Activated naive CD8-positive, alpha-beta T cell treated with anti-CD3 and anti-CD28 coated beads, Interleukin-2, amount 10 ng/mL, durations not matched to agents 7 days and 5 days (primary cell): ENCODE data around the gene ACTN3. TPM values are rescaled to one million over a fixed set of nuclear protein-coding genes. Genes with fewer than 3 reads are reported as not detected.
"Not testable (repeated sequence)": the region's sequence is repeated elsewhere in the genome, so short reads cannot be mapped to it uniquely, and the experiment has no call there.

Experiments used
- ATAC-seq: fragments of 150-1000 bp; cut with Tn5 transposase; one replicate; pipeline ENCODE4 v1.10.0; 2021; ENCODE audit warnings: low read depth, moderate library complexity
- POLR2A ChIA-PET: fragments of 350-600 bp; sonication (Branson Sonifier 250); formaldehyde crosslinking; loops from one replicate; lab custom pipeline; 2021; ENCODE audit warnings: antibody characterized with exemption; lab: Charles Lee
- DNase-seq: peaks from one replicate; pipeline ENCODE4 v3.0.0; 2021
- H3K27ac Mint-ChIP-seq: one replicate; pipeline ENCODE4 v1.8.0; 2022; ENCODE audit warnings: mild to moderate bottlenecking, mixed read lengths
- H3K27me3 Mint-ChIP-seq: one replicate; pipeline ENCODE4 v1.8.0; 2022; ENCODE audit warnings: mild to moderate bottlenecking, moderate library complexity, mixed read lengths
- H3K36me3 Mint-ChIP-seq: one replicate; pipeline ENCODE4 v1.8.0; 2021; ENCODE audit warnings: mild to moderate bottlenecking, mixed read lengths
- H3K4me1 Mint-ChIP-seq: one replicate; pipeline ENCODE4 v1.8.0; 2021; ENCODE audit warnings: mixed read lengths
- H3K4me3 Mint-ChIP-seq: one replicate; pipeline ENCODE4 v1.8.0; 2022; ENCODE audit warnings: mild to moderate bottlenecking, moderate library complexity, mixed read lengths
- H3K9me3 Mint-ChIP-seq: one replicate; pipeline ENCODE4 v1.8.0; 2021; ENCODE audit warnings: mixed read lengths
- total RNA-seq, 2 experiments: library from RNA; stranded (reverse); gene quantifications; one replicate each; pipeline ENCODE4 v1.2.3, GENCODE V29; 2021

The ACTN3 gene
- total RNA-seq, 2 experiments from 2014 or later, result 0.11 TPM; not detected in 1

DNA sequence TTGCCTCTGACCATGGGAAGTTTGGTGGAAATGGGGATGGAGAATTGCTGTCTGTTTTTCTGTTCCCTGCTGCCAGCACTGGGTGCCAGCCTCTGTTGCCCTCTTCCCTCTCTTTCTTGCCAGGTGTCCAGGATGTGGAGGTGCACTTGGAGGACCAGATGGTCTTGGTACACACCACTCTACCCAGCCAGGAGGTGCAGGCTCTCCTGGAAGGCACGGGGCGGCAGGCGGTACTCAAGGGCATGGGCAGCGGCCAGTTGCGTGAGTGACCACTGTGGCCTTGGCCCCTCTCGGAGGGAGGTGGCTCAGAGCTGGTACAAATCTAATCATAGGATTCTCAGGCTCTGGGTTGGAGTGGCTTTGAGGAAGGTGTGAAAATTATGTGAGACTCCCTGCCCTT, 52.3 kb downstream of the ACTN3 start:
- POLR2A ChIA-PET, result no interaction called here
- Mint-ChIP-seq H3K4me1 (peaks cover 16% of the 10 kb centered on the region), H3K4me3 (no peak overlapping the region), H3K9me3 (no peaks in the 10 kb centered on the region), H3K27me3 (no peaks in the 10 kb centered on the region), H3K36me3 (peaks cover 7% of the 10 kb centered on the region), H3K27ac (no peak overlapping the region)
- ATAC-seq, result no peak
- DNase-seq, result no peak

DNA sequence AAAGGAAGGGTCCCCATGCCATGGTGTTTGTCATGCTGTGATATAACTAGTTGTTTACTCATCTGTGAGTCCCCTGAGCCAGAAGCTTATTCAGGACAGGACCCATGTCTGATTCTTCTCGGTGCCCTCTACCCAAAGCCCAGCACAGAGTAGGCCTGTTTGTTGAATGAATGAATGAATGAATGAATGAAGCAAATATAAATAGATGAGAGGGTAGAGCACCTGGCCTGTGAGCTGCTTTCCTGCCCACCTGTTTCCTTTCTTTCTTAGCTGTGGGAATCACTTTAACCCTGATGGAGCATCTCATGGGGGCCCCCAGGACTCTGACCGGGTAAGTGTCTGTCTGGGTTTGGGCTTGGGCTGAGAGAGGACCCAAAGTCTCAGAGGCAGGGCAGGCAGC, 53.5 kb downstream of the ACTN3 start:
- Mint-ChIP-seq H3K9me3 (no peaks in the 10 kb centered on the region), H3K36me3 (peaks cover 7% of the 10 kb centered on the region), H3K4me1 (peaks cover 8% of the 10 kb centered on the region), H3K4me3 (no peak overlapping the region), H3K27me3 (no peaks in the 10 kb centered on the region), H3K27ac (no peak overlapping the region)
- POLR2A ChIA-PET, result interaction anchor here (1.5 kb wide), 1 partner anchor 16 kb away, joined by 4 read pairs; the partner anchor contains the start of gene RBM14
- DNase-seq (no peak), ATAC-seq (no peak)

DNA sequence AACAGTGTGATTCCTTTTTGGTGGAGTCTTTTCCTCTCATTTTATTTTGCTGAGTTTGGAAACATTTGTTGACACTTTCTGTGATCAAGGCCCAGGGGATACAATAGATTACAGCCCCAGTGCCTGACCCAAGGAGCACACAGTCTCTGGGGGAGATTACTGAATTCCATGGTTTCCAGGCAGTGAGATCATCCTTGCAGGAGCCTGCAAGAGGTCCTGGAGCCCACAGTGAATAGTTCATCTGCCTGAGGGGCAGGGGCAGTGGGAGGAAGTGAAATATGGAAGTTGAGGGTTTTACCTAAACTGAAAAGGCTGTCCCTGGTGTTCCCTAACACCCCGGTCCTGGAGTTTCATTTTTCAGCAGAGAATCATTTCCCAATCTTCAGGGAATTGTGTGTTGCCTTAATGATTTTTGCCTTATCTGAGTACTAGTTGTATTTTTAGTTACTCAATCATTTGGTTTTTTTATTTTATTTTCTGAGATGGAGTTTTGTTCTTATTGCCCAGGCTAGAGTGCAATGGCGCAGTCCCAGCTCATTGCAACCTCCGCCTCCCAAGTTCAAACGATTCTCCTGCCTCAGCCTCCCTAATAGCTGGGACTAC, 54.0 kb downstream of the ACTN3 start:
- H3K9me3 Mint-ChIP-seq, result no peaks in the 10 kb centered on the region
- ATAC-seq, result no peak

GRCh38 chr11:66603072-66603471, 56.4 kb downstream of the ACTN3 start:
- DNase-seq (no peak), ATAC-seq (no peak)
- Mint-ChIP-seq H3K27me3 (no peaks in the 10 kb centered on the region), H3K9me3 (no peaks in the 10 kb centered on the region), H3K4me3 (no peak overlapping the region), H3K4me1 (no peaks in the 10 kb centered on the region), H3K36me3 (peaks cover 7% of the 10 kb centered on the region), H3K27ac (no peak overlapping the region)
- POLR2A ChIA-PET, result interaction anchor here (1.4 kb wide), 1 partner anchor 14 kb away, joined by 6 read pairs; the partner anchor contains the start of gene RBM14

More for the DNA sequence above, 54.0 kb downstream of the ACTN3 start:
- H3K4me3 Mint-ChIP-seq, result no peak overlapping the region
- H3K4me1 Mint-ChIP-seq, result peaks cover 3% of the 10 kb centered on the region
- no peaks in the 10 kb centered on the region for H3K27me3 Mint-ChIP-seq
- peaks cover 7% of the 10 kb centered on the region for H3K36me3 Mint-ChIP-seq
- DNase-seq, result no peak
- H3K27ac Mint-ChIP-seq, result no peak overlapping the region
- POLR2A ChIA-PET, result interaction anchor here (1.5 kb wide), 1 partner anchor 16 kb away, joined by 4 read pairs; the partner anchor contains the start of gene RBM14

- H3K9me3 Mint-ChIP-seq, result no peaks in the 10 kb centered on the region
- H3K36me3 Mint-ChIP-seq, result peaks cover 6% of the 10 kb centered on the region
- H3K4me1 Mint-ChIP-seq, result no peaks in the 10 kb centered on the region
- H3K27ac Mint-ChIP-seq, result no peak overlapping the region
- H3K27me3 Mint-ChIP-seq, result no peaks in the 10 kb centered on the region
- no peak overlapping the region for H3K4me3 Mint-ChIP-seq
- ATAC-seq (no peak), DNase-seq (no peak)
- POLR2A ChIA-PET, result no interaction called here
Measured at GRCh38 chr11:66604155-66604554, 57.5 kb downstream of the ACTN3 start.

DNA sequence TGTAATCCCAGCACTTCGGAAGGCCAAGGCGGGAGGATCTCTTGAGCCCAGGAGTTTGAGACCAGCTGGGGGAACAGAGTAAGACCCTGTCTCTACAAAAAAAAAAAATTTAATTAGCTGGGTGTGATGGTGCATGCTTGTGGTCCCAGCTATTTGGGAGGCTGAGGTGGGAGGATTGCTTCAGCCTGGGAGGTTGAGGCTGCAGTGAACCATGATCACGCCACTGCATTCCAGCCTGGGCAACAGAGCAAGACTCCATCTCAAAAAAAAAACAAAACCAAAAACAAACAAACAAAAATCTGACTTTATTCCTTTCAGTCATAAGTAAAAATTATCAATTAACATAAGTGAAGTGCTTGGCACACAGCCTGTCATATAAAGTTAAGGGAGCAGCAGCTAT, 59.9 kb downstream of the ACTN3 start:
- not testable (repeated sequence) for ATAC-seq, DNase-seq, H3K9me3 Mint-ChIP-seq, H3K4me3 Mint-ChIP-seq, H3K4me1 Mint-ChIP-seq, H3K27ac Mint-ChIP-seq, H3K36me3 Mint-ChIP-seq, H3K27me3 Mint-ChIP-seq
- POLR2A ChIA-PET, result interaction anchor here (0.9 to 2.1 kb wide), 4 partner anchors 10 to 71 kb away, joined by 3 to 12 read pairs (median 4); partner anchors contain the start of genes CCDC87, RBM14 and RBM4B

- POLR2A ChIA-PET, result interaction anchor here (0.9 to 2.1 kb wide), 3 partner anchors 9 to 15 kb away, joined by 3 to 12 read pairs (median 4); partner anchors contain the start of genes CCDC87 and RBM14
- no peak overlapping the region for H3K27ac Mint-ChIP-seq
Measured at GRCh38 chr11:66607126-66607834, 60.6 kb downstream of the ACTN3 start.

DNA sequence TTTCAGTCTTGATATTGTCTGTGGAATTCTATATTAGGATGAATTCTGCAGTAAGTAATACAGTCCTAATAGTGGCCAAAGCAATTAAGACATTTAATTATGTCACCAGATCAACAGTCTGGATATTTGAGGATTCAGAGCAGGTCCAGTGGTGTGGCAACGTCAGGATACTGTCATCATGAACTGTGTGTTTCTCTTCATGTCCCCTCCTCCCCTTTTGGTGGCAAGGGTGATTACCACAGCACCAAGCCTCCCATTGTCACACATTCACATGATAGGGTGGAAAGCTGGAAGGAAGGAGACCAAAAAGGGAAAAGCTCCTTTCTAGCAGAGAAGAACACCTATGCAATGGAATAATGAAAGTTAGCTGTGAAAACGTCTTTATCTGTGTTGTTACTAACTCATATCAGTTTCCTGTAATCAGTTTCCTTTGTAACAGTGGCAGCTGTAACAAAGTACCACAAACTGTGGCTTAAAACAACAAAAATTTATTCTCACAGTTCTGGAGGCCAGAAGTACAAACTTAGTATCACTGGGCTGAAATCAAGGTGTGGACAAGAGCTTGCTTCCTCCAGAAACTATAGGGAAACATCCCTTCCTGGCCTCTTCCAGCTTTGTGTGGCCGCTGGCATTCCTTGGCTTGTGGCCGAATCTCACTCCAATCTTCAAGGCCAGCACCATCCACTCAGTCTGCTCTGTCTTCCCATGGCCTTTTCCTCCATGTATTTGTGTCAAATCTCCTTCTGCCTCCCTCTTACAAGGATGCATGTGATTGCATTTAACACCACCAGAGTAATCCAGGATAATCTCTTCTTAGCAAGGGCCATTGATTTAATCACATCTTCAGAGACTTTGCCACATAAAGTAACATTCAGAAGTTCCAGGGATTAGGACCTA, 63.3 kb downstream of the ACTN3 start:
- Mint-ChIP-seq H3K36me3 (no peaks in the 10 kb centered on the region), H3K9me3 (no peaks in the 10 kb centered on the region), H3K4me1 (peaks cover 9% of the 10 kb centered on the region), H3K4me3 (no peak overlapping the region), H3K27ac (peak overlapping the region; percentile 56), H3K27me3 (no peaks in the 10 kb centered on the region)
- peak; percentile 52 for ATAC-seq
- POLR2A ChIA-PET, result interaction anchor here (1.1 kb wide), 1 partner anchor 17 kb away, joined by 3 read pairs; the partner anchor contains the start of genes CCDC87 and CCS
- no peak for DNase-seq

More at GRCh38 chr11:66607126-66607834, 60.6 kb downstream of the ACTN3 start:
- Mint-ChIP-seq H3K27me3 (no peaks in the 10 kb centered on the region), H3K4me1 (peaks cover 9% of the 10 kb centered on the region), H3K36me3 (no peaks in the 10 kb centered on the region), H3K9me3 (no peaks in the 10 kb centered on the region), H3K4me3 (no peak overlapping the region)
- DNase-seq (no peak), ATAC-seq (no peak)

DNA sequence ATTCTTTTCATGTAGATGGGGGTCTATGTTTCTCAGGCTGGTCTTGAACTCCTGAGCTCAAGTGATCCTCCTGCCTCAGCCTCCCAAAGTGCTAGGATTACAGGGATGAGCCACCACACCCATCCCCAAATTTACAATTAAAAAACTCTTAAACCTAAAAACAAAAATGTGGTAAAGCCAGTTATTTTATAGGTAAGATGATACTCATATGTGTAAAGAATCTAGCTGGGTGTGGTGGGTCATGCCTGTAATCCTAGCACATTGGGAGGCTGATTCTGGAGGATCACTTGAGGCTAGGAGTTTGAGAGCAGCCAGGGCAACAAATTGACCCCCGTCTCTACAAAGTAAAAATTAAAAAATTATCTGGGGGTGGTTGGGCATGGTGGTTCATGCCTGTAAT, 65.8 kb downstream of the ACTN3 start:
- Mint-ChIP-seq H3K27me3 (no peaks in the 10 kb centered on the region), H3K9me3 (no peaks in the 10 kb centered on the region), H3K4me3 (no peak overlapping the region), H3K36me3 (peaks cover 5% of the 10 kb centered on the region), H3K4me1 (peaks cover 14% of the 10 kb centered on the region), H3K27ac (no peak overlapping the region)
- ATAC-seq (no peak), DNase-seq (no peak)
- POLR2A ChIA-PET, result interaction anchor here (1.2 kb wide), 1 partner anchor 26 kb away, joined by 6 read pairs; the partner anchor contains the start of gene RBM4

Other genes starting within 250 kb of the ACTN3 start
- 10 to 100 TPM; 80.3 to 85.5 TPM for gene CD248, start 229.9 kb upstream of the ACTN3 start, total RNA-seq
- gene RIN1, start 210.5 kb upstream of the ACTN3 start, total RNA-seq, result 1 to 10 TPM; 3.0 to 5.7 TPM
- 10 to 100 TPM; 45.4 to 47.8 TPM for gene BRMS1, start 201.8 kb upstream of the ACTN3 start, total RNA-seq
- 1 to 10 TPM; 9.5 to 9.7 TPM for gene B4GAT1, start 199.3 kb upstream of the ACTN3 start, total RNA-seq
- 10 to 100 TPM; 11.2 to 12.1 TPM for gene SLC29A2, start 175.1 kb upstream of the ACTN3 start, total RNA-seq
- gene NPAS4, start 125.9 kb upstream of the ACTN3 start, total RNA-seq, result under 1 TPM; 0.23 to 0.67 TPM
- gene MRPL11, start 108.1 kb upstream of the ACTN3 start, total RNA-seq, result 10 to 100 TPM; 53.9 to 64.4 TPM
- 10 to 100 TPM; 10.6 to 10.7 TPM for gene PELI3, start 80.0 kb upstream of the ACTN3 start, total RNA-seq
- 10 to 100 TPM; 44.9 to 45.7 TPM for gene DPP3, start 66.5 kb upstream of the ACTN3 start, total RNA-seq
- 10 to 100 TPM; 22.6 to 26.4 TPM for gene BBS1, start 36.3 kb upstream of the ACTN3 start, total RNA-seq
- gene ZDHHC24, start 855 bp upstream of the ACTN3 start, total RNA-seq, result 10 to 100 TPM; 22.1 to 23.0 TPM
- gene CTSF, start 21.7 kb downstream of the ACTN3 start, total RNA-seq, result 10 to 100 TPM; 13.5 to 14.2 TPM
- under 1 TPM; 0.09 to 0.14 TPM for gene CCDC87, start 46.2 kb downstream of the ACTN3 start, total RNA-seq
- 10 to 100 TPM; 46.6 to 47.5 TPM for gene CCS, start 46.3 kb downstream of the ACTN3 start, total RNA-seq
- gene RBM14, start 69.7 kb downstream of the ACTN3 start, total RNA-seq, result 100 to 1,000 TPM; 150 to 151 TPM
- 100 to 1,000 TPM; 152 to 158 TPM for gene RBM4, start 91.8 kb downstream of the ACTN3 start, total RNA-seq
- gene RBM4B, start 131.0 kb downstream of the ACTN3 start, total RNA-seq, result 10 to 100 TPM; 21.1 to 23.4 TPM
- gene SPTBN2, start 182.3 kb downstream of the ACTN3 start, total RNA-seq, result 1 to 10 TPM; 1.3 to 1.6 TPM